Measurements from ENCODE around the gene GOLGB1. TPM values are rescaled to one million over a fixed set of nuclear protein-coding genes. Genes with fewer than 3 reads are reported as not detected.

The GOLGB1 gene
- total RNA-seq, 1 experiment from 2014 or later: 31.3 TPM

DNA sequence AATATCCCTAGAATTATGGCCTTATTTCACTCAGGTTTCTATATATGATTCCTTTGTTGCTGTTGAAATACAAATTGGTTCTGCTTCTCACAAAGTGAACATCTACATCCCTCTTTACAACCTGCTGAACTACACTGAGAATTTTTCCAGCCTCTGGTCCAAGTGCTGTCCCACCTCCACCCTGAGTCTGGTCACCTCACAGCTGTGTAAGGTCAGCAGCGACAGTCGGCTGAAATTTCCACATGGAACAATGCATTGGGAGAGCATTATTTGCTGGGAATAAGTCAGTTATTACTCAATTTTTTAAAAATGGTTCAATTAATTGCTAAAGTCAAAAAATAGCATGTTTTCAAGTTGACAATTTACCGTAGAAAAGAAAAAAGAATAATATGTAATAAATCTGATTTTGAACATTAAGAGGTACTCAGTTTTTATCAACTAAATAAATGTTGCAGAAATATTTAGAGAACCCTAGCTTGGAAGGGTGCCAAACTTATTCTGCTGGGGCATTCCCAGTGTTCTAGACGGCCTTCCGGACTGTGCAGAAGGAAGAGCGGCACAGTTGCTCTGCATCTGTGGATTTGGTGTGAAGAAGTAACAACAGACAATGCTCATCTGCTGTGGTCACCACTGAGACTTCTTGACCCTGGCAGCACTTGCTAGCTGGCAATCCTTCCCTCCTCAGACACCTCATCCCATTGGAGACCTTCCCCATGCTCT is 90.7 kb downstream of the GOLGB1 start:
- Histone ChIP-seq H3K9me2 (ENCODE audit: insufficient read depth) (no peaks in the 10 kb centered on the region), H3K4me1 (ENCODE audit: control insufficient read depth in 1 of 2, insufficient read depth in 2 of 2, low read length in 2 of 2) (no peaks in the 10 kb centered on the region), H3K79me2 (ENCODE audit: insufficient read depth, low read length) (no peaks in the 10 kb centered on the region), H3K4me3 (replicated peaks in 1 of 2; ENCODE audit: low read depth in 1 of 2, low read length in 2 of 2) (no peak overlapping the region), H3K9me3 (ENCODE audit: control insufficient read depth in 1 of 2, insufficient read depth in 1 of 2, low read depth in 1 of 2, low read length in 2 of 2) (no peaks in the 10 kb centered on the region), H4K20me1 (ENCODE audit: insufficient read depth) (no peaks in the 10 kb centered on the region), H3K27ac (ENCODE audit: low read depth, low read length) (no peak overlapping the region), H3K4me2 (ENCODE audit: low read length) (no peak overlapping the region), H2AFZ (ENCODE audit: low read depth, low read length, poor library complexity, severe bottlenecking) (no peak overlapping the region), H3K9ac (ENCODE audit: low read length) (no peak overlapping the region), H3K27me3 (ENCODE audit: insufficient read depth, low read length) (no peaks in the 10 kb centered on the region), H3K36me3 (ENCODE audit: control insufficient read depth in 1 of 2, insufficient read depth in 2 of 2, low read length in 2 of 2) (peaks cover 0 to 3% of the 10 kb centered on the region in 2 experiments; a peak in 2 of 4 replicates)
- BruUV-seq (replicated peaks): no TSS peak
- ChIA-PET CTCF (no interaction called here), RAD21 (ENCODE audit: low non-redundant PET in 1 of 2, low total read pairs in 2 of 2, uncharacterized antibody in 2 of 2, unreplicated experiment in 2 of 2) (no interaction called here), POLR2A (no interaction called here)
- no peak for ATAC-seq
- no peak for DNase-seq (ENCODE audit: low read depth, low spot score)
- TF ChIP-seq CEBPB (IDR thresholded peaks at IDR 0.05; ENCODE audit: low read depth) (no peak), EZH2phosphoT487 (IDR thresholded peaks at IDR 0.05; ENCODE audit: borderline replicate concordance) (no peak)
- intact Hi-C loops (cut with micrococcal nuclease): no loop called here

DNA sequence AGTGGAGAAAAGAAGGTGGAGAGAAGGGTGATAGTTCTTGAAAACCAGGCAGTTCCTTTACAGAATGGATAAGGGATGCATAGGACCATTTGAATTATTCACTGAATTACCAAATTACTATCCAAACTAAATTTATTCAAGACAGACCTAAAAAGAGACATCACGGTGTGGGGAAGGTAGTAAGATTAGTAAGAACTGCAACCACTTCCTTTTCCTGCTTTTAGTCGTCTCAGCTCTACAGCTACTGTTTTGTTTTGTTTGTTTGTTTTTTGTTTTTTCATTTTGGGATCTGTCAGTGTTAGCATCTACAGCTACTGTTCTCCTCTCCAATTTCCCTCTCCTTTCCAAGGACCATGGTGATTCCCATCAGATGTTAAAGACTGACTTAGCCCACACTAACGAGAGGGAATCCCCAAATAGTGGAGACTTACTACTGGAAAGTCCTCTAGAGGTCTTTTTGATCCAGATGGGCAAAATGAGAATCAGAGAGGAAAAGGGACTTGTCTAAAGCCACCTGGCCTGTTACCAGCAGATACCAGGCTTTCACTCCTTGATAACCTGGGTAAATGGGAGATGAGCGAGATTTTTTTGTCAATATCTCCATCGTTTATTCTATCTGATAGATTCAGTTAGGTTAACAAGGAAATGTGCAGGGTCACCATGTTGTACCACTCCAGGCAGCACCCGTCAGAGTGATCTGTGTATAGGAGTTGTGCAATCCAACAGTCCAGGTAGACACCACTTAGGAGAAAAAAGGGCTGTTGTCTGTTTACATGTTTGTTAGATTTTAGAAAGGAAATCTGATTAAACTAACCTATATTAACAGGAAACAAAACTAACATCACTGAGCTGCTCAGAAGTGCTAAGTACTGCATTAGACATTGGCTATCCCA is 94.8 kb downstream of the GOLGB1 start:
- CTCF ChIA-PET: no interaction called here
- Histone ChIP-seq H2AFZ (ENCODE audit: low read depth, low read length, poor library complexity, severe bottlenecking) (no peak overlapping the region), H3K79me2 (ENCODE audit: insufficient read depth, low read length) (no peaks in the 10 kb centered on the region), H3K27me3 (ENCODE audit: insufficient read depth, low read length) (no peaks in the 10 kb centered on the region), H4K20me1 (ENCODE audit: insufficient read depth) (no peaks in the 10 kb centered on the region), H3K4me2 (ENCODE audit: low read length) (no peak overlapping the region), H3K4me1 (ENCODE audit: control insufficient read depth in 1 of 2, insufficient read depth in 2 of 2, low read length in 2 of 2) (peaks cover 0 to 4% of the 10 kb centered on the region in 2 experiments; a peak in 1 of 4 replicates), H3K36me3 (ENCODE audit: control insufficient read depth in 1 of 2, insufficient read depth in 2 of 2, low read length in 2 of 2) (no peaks in the 10 kb centered on the region), H3K27ac (ENCODE audit: low read depth, low read length) (no peak overlapping the region), H3K9ac (ENCODE audit: low read length) (no peak overlapping the region), H3K9me2 (ENCODE audit: insufficient read depth) (no peaks in the 10 kb centered on the region), H3K4me3 (replicated peaks in 1 of 2; ENCODE audit: low read depth in 1 of 2, low read length in 2 of 2) (no peak overlapping the region), H3K9me3 (ENCODE audit: control insufficient read depth in 1 of 2, insufficient read depth in 1 of 2, low read depth in 1 of 2, low read length in 2 of 2) (no peaks in the 10 kb centered on the region)
- BruUV-seq (replicated peaks): no TSS peak
- DNase-seq (ENCODE audit: low read depth, low spot score): no peak
- TF ChIP-seq RAD21 (IDR thresholded peaks at IDR 0.05; ENCODE audit: low read depth) (no peak), CBX3 (IDR thresholded peaks at IDR 0.05; ENCODE audit: low read depth) (no peak), SRF (IDR thresholded peaks at IDR 0.05; ENCODE audit: low read depth) (no peak), ZNF274 (IDR thresholded peaks at IDR 0.05; ENCODE audit: low read depth, low read length) (no peak), JUND (IDR thresholded peaks at IDR 0.05) (no peak)
- ATAC-seq: no peak
- POLR2A ChIA-PET: no interaction called here
- RAD21 ChIA-PET (ENCODE audit: low non-redundant PET in 1 of 2, low total read pairs in 2 of 2, uncharacterized antibody in 2 of 2, unreplicated experiment in 2 of 2): no interaction called here
- intact Hi-C loops (cut with micrococcal nuclease): no loop called here
